ENCODE results near the gene LRRC4B.

Gene LRRC4B

DNA sequence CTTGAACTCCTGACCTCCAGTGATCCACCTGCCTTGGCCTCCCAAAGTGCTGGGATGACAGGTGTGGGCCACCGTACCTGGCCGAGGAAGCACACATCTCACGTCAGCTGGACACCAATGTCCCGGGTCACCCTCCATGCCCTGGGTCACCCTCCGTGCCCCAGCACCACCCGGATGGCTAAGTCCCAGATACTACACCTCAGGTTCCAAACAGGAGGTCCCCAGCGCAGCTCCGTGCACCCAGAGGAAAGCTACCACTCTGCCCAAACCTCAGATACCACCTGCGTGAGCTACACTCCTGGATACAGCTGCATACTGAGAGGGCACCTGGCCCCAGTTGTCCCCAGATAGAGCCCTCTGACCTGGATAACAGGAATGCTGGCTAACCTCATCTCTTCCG lies 14.0 kb downstream of the LRRC4B start:
- DNase-seq (ENCODE audit: extremely low read depth in 1 of 2, low read depth in 1 of 2) = no peak

DNA sequence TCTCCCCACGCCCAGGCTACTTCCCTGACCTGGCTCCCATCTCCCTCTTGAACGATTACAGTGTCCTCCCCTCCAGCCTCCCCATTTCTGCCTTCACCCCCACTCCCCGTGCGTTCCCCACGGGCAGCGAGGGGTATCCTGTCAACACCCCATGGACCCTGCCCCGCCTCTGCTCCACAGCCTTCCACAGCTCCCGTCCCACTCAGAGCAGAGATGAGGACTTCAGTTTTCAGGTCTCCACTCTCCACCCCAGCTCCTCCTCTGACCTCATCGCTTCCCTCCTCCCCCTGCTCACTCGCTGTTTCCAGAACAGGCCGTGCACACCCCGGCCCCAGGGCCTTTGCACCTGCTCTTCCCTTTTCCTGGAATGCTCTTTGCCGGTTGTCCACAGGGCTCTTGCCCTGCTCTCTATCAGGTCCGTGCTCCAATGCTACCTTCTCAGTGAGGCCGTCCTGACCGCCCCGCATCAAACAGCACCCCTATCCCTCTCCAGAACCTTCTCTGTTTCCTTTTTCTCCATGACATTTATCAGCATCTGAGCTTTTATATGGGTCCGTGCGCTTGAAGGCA lies 15.0 kb downstream of the LRRC4B start:
- no peak for DNase-seq (ENCODE audit: extremely low read depth in 1 of 2, low read depth in 1 of 2)

- DNase-seq (ENCODE audit: extremely low read depth in 1 of 2, low read depth in 1 of 2) = no peak
These were observed 15.7 kb downstream of the LRRC4B start for GRCh38 chr19:50552540-50552939.

- DNase-seq (ENCODE audit: extremely low read depth in 1 of 2, low read depth in 1 of 2) = no peak
These were observed 16.5 kb downstream of the LRRC4B start for GRCh38 chr19:50551715-50552187.

DNA sequence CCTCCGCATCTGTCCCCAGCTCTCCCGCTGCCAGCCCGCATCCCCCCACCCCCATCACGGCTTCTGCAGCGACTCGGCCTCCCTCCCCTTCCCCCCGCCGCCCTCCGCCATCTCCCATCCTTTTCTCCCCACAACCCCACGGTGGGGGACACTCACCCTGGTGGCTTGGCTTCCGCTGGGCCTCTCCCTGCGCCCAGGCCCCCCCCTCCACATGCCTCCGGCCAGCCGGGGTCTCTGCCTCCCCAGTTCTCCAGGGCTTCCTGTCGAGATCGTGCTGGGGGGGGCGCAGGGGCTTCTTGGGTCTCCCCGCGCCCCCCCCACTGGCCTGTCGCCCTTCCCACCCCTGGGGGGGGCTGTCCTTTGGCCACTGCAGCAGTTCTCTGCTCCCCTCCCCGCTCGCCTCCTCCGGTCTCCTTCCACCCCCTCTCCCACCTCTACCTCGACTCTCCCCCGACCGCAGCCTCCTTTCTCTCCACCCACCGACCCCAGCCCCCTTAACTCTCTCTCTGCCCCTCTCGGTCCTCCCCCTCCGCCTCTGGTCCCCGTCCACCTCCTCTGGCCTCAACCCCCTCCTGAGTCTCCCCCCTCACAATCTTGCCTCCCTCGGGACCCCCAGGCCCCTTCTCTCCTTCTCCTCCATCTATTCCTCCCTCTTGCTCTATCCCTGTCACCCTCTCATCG lies 17.1 kb downstream of the LRRC4B start:
- no peak for DNase-seq (ENCODE audit: extremely low read depth in 1 of 2, low read depth in 1 of 2)

DNA sequence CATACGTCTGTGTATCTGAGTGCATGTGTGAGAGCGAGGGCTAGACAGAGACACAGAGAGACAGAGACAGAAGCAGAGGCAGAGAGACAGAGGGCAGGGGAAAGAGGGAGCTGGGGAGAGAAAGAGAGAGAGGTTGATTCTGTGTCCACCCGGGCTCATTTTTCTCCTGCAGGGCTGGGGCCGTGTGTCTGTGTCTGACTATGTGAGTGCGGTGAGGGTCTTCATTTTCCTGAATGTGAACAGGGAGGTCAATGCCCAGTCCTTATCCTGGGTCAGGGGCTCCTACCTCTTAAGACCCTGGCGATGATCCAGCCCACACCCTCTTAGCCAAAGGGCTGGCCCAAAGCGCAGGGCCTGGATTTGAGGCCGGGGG lies 17.7 kb downstream of the LRRC4B start:
- no peak for DNase-seq (ENCODE audit: extremely low read depth in 1 of 2, low read depth in 1 of 2)

DNA sequence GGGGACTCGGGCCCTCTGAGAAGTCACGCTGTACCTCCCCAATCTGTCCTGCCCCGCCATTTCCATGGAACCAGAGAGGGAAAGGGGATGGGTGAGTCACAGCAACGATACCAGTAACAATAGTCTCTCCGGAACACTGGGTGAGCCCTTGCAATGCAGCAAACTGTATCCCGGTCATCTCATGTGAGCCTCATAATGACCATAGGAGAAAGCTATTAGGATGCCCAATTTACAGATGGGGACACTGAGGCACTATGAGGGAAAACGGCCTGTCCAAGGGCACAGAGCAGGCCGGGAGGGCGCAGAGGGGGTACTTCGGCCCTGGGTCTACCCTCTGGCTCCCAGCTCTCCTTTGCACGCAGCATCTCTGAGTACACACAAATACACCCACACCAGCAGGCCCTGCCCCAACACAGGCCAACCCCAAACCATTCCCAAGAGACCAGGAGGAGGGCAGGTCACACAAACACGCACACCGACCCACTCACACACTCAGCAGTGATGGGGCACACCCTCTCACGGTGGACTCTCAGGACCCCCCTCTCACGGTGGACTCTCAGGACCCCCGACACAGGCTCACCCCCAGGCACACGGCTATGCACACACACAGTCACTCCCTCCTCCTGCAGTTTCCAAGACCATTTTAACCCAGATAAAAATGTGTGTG lies 18.2 kb downstream of the LRRC4B start:
- DNase-seq (ENCODE audit: extremely low read depth in 1 of 2, low read depth in 1 of 2) = no peak

GRCh38 chr19:50549059-50549926 lies 18.9 kb downstream of the LRRC4B start:
- no peak for DNase-seq (ENCODE audit: extremely low read depth in 1 of 2, low read depth in 1 of 2)

DNA sequence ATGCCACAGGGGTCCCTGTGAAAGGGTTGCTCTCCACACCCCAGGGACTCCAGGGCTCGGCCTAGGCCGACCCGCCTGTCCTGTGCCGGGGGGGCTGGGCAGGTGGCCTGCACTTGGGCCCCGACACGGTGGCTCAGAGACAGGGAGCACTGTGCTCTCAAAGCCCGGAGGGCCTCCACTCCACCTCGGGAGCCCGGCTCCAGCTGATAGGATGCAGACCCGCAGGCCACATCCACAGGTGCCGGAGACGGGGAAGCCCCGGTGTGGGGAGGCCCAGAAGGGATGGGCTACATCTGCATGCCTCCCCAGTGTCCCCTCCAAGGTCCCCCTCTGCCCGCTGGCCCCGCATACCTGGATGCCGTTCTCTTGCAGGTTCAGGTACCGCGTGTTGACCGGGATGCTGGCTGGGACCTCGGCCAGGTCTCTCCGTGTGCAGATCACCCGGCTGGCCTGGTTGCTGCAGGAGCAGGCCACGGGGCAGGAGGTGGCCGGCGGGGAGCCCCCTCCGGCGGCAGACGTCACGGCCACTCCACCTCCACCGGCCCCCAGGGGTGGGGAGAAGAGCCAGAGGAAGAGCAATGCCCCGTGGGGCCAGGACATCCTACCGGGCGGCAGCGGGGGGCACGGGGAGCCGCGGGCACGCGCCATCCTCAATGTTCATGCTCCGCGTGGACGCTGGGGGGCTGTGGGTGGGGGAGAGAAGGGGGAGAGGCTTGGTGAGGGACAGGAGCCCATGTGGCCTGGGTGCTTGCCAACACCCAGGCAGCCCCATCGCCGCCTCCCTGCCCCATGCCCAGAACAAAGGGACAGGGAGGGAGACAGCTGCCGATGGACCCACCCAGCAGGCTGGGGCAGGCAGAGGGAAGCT lies 19.8 kb downstream of the LRRC4B start:
- no peak for DNase-seq (ENCODE audit: extremely low read depth in 1 of 2, low read depth in 1 of 2)

- no peak for DNase-seq (ENCODE audit: extremely low read depth in 1 of 2, low read depth in 1 of 2)
These were observed 20.6 kb downstream of the LRRC4B start for GRCh38 chr19:50547385-50548190.

GRCh38 chr19:50546527-50547221 lies 21.6 kb downstream of the LRRC4B start:
- no peak for DNase-seq (ENCODE audit: extremely low read depth in 1 of 2, low read depth in 1 of 2)

GRCh38 chr19:50542943-50543342 lies 25.3 kb downstream of the LRRC4B start:
- DNase-seq (ENCODE audit: extremely low read depth in 1 of 2, low read depth in 1 of 2) = no peak

- peak; percentile 25 to 53 for DNase-seq (ENCODE audit: extremely low read depth in 1 of 2, low read depth in 1 of 2)
These were observed 30.4 kb downstream of the LRRC4B start for GRCh38 chr19:50537769-50538230.

GRCh38 chr19:50537306-50537685 lies 30.9 kb downstream of the LRRC4B start:
- no peak for DNase-seq (ENCODE audit: extremely low read depth in 1 of 2, low read depth in 1 of 2)

GRCh38 chr19:50536662-50537305 lies 31.5 kb downstream of the LRRC4B start:
- DNase-seq (ENCODE audit: extremely low read depth in 1 of 2, low read depth in 1 of 2) = no peak

DNA sequence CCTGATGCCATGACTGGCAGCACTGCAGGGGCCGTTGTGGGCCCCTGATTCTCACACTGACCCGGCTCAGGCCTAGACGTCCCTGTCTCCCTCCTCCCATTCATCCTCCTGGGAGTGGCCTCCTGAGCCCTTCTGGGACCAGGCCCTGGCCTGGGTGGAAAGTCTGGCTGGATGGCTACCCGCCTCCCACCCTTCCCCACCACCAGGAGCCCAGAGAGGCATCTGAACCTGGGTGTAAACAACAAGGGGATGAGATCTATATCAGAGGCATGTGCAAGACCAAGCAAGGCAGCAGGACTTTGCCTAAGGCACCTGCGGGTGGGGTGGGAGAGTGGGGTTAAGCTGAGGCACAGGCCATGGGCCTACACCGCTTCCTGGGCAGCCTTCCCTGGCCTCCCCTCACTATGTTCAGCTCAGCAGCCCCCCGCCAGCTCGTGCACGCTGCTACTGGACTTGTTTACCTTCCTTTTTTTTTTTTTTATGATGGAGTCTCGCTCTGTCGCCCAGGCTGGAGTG lies 32.5 kb downstream of the LRRC4B start:
- DNase-seq (ENCODE audit: extremely low read depth in 1 of 2, low read depth in 1 of 2) = no peak

DNA sequence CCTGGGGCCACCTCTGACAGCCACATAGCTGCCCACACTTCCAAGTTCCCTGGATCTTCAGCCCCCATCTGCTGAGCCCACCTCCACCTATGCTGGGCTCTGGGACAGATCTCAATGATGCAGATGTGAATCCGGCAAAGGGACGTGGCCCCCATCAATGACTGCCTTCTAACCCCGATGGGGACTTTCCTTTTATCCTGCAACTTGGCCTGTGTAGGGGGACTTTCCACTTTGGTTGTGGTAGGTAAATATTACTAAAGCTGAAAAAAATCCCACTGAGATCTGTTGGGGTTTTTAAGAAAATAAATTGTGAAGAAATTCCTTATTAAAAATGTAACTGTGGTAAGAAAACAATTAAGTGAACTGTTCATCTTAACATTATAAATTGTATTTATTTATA lies 33.8 kb downstream of the LRRC4B start:
- DNase-seq (ENCODE audit: extremely low read depth in 1 of 2, low read depth in 1 of 2) = no peak

- DNase-seq (ENCODE audit: extremely low read depth in 1 of 2, low read depth in 1 of 2) = no peak
These were observed 35.3 kb downstream of the LRRC4B start for GRCh38 chr19:50532952-50533351.
